ENCODE data around the gene TNFRSF1B. TPM values are rescaled to one million over a fixed set of nuclear protein-coding genes. Genes with fewer than 3 reads are reported as not detected.

Gene TNFRSF1B
- total and polyA plus RNA-seq, 2 of the 8 experiments (the other 6 are each of a cell fraction or from before 2014, with no cell fraction given), result 1.7 to 2.9 TPM

- ChIA-PET CTCF (ENCODE audit: partially characterized antibody) (interaction anchor here (1.0 to 2.4 kb wide), 6 partner anchors 9 to 112 kb away, joined by 3 to 9 read pairs (median 4); partner anchors contain the start of gene VPS13D), POLR2A (ENCODE audit: partially characterized antibody) (interaction anchor here (0.6 to 1.3 kb wide), 2 partner anchors 9 to 11 kb away, joined by 3 read pairs; partner anchors contain the start of gene VPS13D)
- Histone ChIP-seq H2BK120ac (replicated peaks; ENCODE audit: low read depth, low read length) (no peak overlapping the region), H3K79me2 (ENCODE audit: control insufficient read depth in 1 of 2, insufficient read depth in 2 of 2, low read length in 2 of 2) (no peaks in the 10 kb centered on the region), H3K4me1 (replicated peaks in 1 of 4; ENCODE audit: control insufficient read depth in 3 of 4, insufficient read depth in 4 of 4, low read length in 3 of 4) (no peaks in the 10 kb centered on the region), H3K56ac (replicated peaks; ENCODE audit: insufficient read length, low read depth, low read length) (no peak overlapping the region), H2BK12ac (ENCODE audit: low read depth, low read length) (no peak overlapping the region), H3K9me3 (ENCODE audit: insufficient read depth in 2 of 2, low read depth in 1 of 2, low read length in 1 of 2) (peaks cover 9 to 15% of the 10 kb centered on the region in 2 experiments), H3K4ac (replicated peaks; ENCODE audit: insufficient read length, low read depth, low read length) (no peak overlapping the region), H3K4me2 (ENCODE audit: insufficient read depth in 1 of 2, low read depth in 2 of 2, low read length in 2 of 2) (no peak overlapping the region), H4K91ac (replicated peaks; ENCODE audit: insufficient read length, low read length) (no peak overlapping the region), H2AK5ac (ENCODE audit: low read depth, low read length) (no peak overlapping the region), H2AFZ (ENCODE audit: low read length) (no peak overlapping the region), H3K23me2 (ENCODE audit: low read depth, low read length) (no peaks in the 10 kb centered on the region), H3K9ac (replicated peaks in 1 of 4; ENCODE audit: extremely low read depth in 1 of 4, low read depth in 3 of 4, low read length in 3 of 4) (no peak overlapping the region), H3K18ac (ENCODE audit: extremely low read depth, low read length) (no peak overlapping the region), H3K27ac (ENCODE audit: low read depth, low read length) (no peak overlapping the region), H3K4me3 (ENCODE audit: extremely low read depth in 1 of 4, insufficient read depth in 2 of 4, low read depth in 3 of 4, low read length in 4 of 4) (no peak overlapping the region), H3K79me1 (ENCODE audit: low read depth, low read length) (no peaks in the 10 kb centered on the region), H2BK20ac (ENCODE audit: low read length) (no peak overlapping the region), H4K8ac (ENCODE audit: extremely low read depth, insufficient read depth, low read length) (no peak overlapping the region), H3K36me3 (ENCODE audit: control insufficient read depth in 2 of 4, insufficient read depth in 4 of 4, low read length in 3 of 4) (no peaks in the 10 kb centered on the region), H3K23ac (ENCODE audit: insufficient read length) (no peak overlapping the region), H2BK15ac (ENCODE audit: low read length) (no peak overlapping the region), H4K20me1 (replicated peaks in 1 of 2; ENCODE audit: control insufficient read depth in 1 of 2, insufficient read depth in 2 of 2, low read length in 2 of 2) (no peaks in the 10 kb centered on the region), H4K5ac (ENCODE audit: insufficient read length, low read depth, low read length) (no peak overlapping the region), H3K14ac (ENCODE audit: insufficient read length) (no peak overlapping the region), H3K27me3 (replicated peaks in 1 of 4; ENCODE audit: control insufficient read depth in 3 of 4, extremely low read depth in 1 of 4, insufficient read depth in 3 of 4, low read length in 3 of 4) (no peaks in the 10 kb centered on the region; a peak in 1 of 7 replicates), H2BK5ac (ENCODE audit: low read depth, low read length) (no peak overlapping the region)
- 88% methylated on average over 4 of the region's 4 CpGs; no CpG with 5 or more reads in 1 of the 2 experiments for WGBS, 2 experiments (ENCODE audit: extremely low coverage in 1 of 2, insufficient coverage in 1 of 2, insufficient read length in 1 of 2, insufficient replicate concordance in 2 of 2, low coverage in 1 of 2, low lambda C conversion rate in 2 of 2, missing lambda C conversion rate in 1 of 2)
- no peak for DNase-seq (ENCODE audit: low read depth in 1 of 2, low spot score in 2 of 2)
- FAIRE-seq, result no peak
- TF ChIP-seq MAFK (IDR thresholded peaks at IDR 0.05; ENCODE audit: low read depth, low read length) (no peak), KDM5A (IDR thresholded peaks at IDR 0.05; ENCODE audit: low read length) (no peak), RBBP5 (IDR thresholded peaks at IDR 0.05; ENCODE audit: borderline replicate concordance, low read depth, low read length) (no peak), E2F6 (IDR thresholded peaks at IDR 0.05) (no peak), TBP (IDR thresholded peaks at IDR 0.05; ENCODE audit: low read depth, low read length) (no peak)
These were observed 53.0 kb downstream of the TNFRSF1B start for GRCh38 chr1:12219800-12220199.

All from H1 (cell line).